GM23338 (cell line): ENCODE results near the gene GRID1. TPM values are rescaled to one million over a fixed set of nuclear protein-coding genes. Genes with fewer than 3 reads are reported as not detected.

Experiments
- ATAC-seq: fragments of 200-7000 bp; cut with Tn5 transposase; 3 replicates; pipeline ENCODE4 v1.9.1; 2020
- DNase-seq: peaks from one replicate; pipeline ENCODE4 v3.0.0-alpha.2; 2015; ENCODE audit warnings: low spot score
- H2AFZ ChIP-seq: fragments of 200-600 bp; sonication (generic); 2 replicates; pipeline ENCODE4 v1.8.0; 2016; ENCODE audit warnings: antibody characterized with exemption, mild to moderate bottlenecking, moderate library complexity
- H3F3A ChIP-seq: fragments of 200-600 bp; sonication (generic); replicated peaks from 2 replicates; pipeline ENCODE4 v1.8.0; 2017; ENCODE audit warnings: antibody characterized with exemption, mixed run types, low read depth
- H3K27ac ChIP-seq: fragments of 200-600 bp; sonication (generic); 2 replicates; pipeline ENCODE4 v1.6.1; 2016; ENCODE audit warnings: low read depth
- H3K27me3 ChIP-seq: fragments of 200-600 bp; sonication (generic); 2 replicates; pipeline ENCODE4 v1.8.0; 2016; ENCODE audit warnings: mild to moderate bottlenecking, mixed run types, moderate library complexity; ENCODE audit not compliant: insufficient read depth
- H3K36me3 ChIP-seq: fragments of 200-600 bp; sonication (generic); 2 replicates; pipeline ENCODE4 v1.8.0; 2016; ENCODE audit warnings: mild to moderate bottlenecking; ENCODE audit not compliant: insufficient read depth
- H3K4me1 ChIP-seq: fragments of 200-600 bp; sonication (generic); 2 replicates; pipeline ENCODE4 v1.8.0; 2016; ENCODE audit warnings: mild to moderate bottlenecking, moderate library complexity; ENCODE audit not compliant: insufficient read depth
- H3K4me2 ChIP-seq: fragments of 200-600 bp; sonication (generic); 2 replicates; pipeline ENCODE4 v1.7.1; 2017; ENCODE audit warnings: mixed run types
- H3K4me3 ChIP-seq: fragments of 200-600 bp; sonication (generic); 2 replicates; pipeline ENCODE4 v1.6.1; 2016; ENCODE audit warnings: mixed run types
- H3K79me2 ChIP-seq: fragments of 200-600 bp; sonication (generic); replicated peaks from 2 replicates; pipeline ENCODE4 v1.8.0; 2017; ENCODE audit warnings: mild to moderate bottlenecking; ENCODE audit not compliant: insufficient read depth
- H3K9me2 ChIP-seq: fragments of 200-600 bp; sonication (generic); 2 replicates; pipeline ENCODE4 v1.8.0; 2017; ENCODE audit not compliant: insufficient read depth
- H4K20me1 ChIP-seq: fragments of 200-600 bp; sonication (generic); replicated peaks from 2 replicates; pipeline ENCODE4 v1.8.0; 2017; ENCODE audit warnings: mild to moderate bottlenecking; ENCODE audit not compliant: insufficient read depth
- H3K27ac Mint-ChIP-seq: 2 replicates; pipeline ENCODE4 v1.8.0; 2020; ENCODE audit warnings: inconsistent platforms, mild to moderate bottlenecking, moderate library complexity, mixed read lengths
- H3K27me3 Mint-ChIP-seq: 3 replicates; pipeline ENCODE4 v1.8.0; 2022; ENCODE audit warnings: low read depth, mild to moderate bottlenecking, moderate library complexity, mixed read lengths, inconsistent platforms; ENCODE audit not compliant: insufficient read depth, poor library complexity
- H3K36me3 Mint-ChIP-seq: 3 replicates; pipeline ENCODE4 v1.8.0; 2021; ENCODE audit warnings: low read depth, mild to moderate bottlenecking, inconsistent platforms, moderate library complexity, mixed read lengths
- H3K4me1 Mint-ChIP-seq: 3 replicates; pipeline ENCODE4 v1.8.0; 2020; ENCODE audit warnings: mild to moderate bottlenecking, inconsistent platforms, mixed read lengths
- H3K4me3 Mint-ChIP-seq: 3 replicates; pipeline ENCODE4 v1.8.0; 2021; ENCODE audit warnings: moderate library complexity, mild to moderate bottlenecking, inconsistent platforms, mixed read lengths
- H3K9me3 Mint-ChIP-seq: 3 replicates; pipeline ENCODE4 v1.8.0; 2020; ENCODE audit warnings: moderate library complexity, mild to moderate bottlenecking, inconsistent platforms, mixed read lengths
- CREB1 ChIP-seq: fragments of 250-450 bp; sonication (Bioruptor Pico); IDR thresholded peaks from 2 replicates; pipeline ENCODE4 v1.5.0; 2020; ENCODE audit warnings: low read depth, mild to moderate bottlenecking, moderate library complexity
- CTCF ChIP-seq, 2 experiments: fragments of 200-600 bp in 1 of 2; sonication (generic) in 1 of 2; conservative IDR thresholded peaks; 2 replicates each; pipeline versions ENCODE4 v1.5.1 to v1.6.1; 2016 to 2017; ENCODE audit warnings: antibody characterized with exemption in 2 of 2, low read depth in 2 of 2, mild to moderate bottlenecking in 2 of 2, moderate library complexity in 1 of 2
- ETS1 ChIP-seq: IDR thresholded peaks from 2 replicates; pipeline ENCODE4 v1.6.1; 2016; ENCODE audit warnings: antibody characterized with exemption
- EZH2 ChIP-seq: fragments of 200-600 bp; sonication (generic); IDR thresholded peaks from one replicate; pipeline ENCODE4 v1.8.0; 2017; ENCODE audit warnings: antibody characterized with exemption, mild to moderate bottlenecking, low read depth; ENCODE audit not compliant: unreplicated experiment
- EZH2phosphoT487 ChIP-seq: fragments of 200-600 bp; sonication (generic); IDR thresholded peaks from one replicate; pipeline ENCODE4 v1.8.1; 2018; ENCODE audit warnings: antibody characterized with exemption; ENCODE audit not compliant: unreplicated experiment
- JUNB ChIP-seq: IDR thresholded peaks from one replicate; pipeline ENCODE4 v1.6.1; 2016; ENCODE audit warnings: antibody characterized with exemption; ENCODE audit not compliant: unreplicated experiment
- NANOG ChIP-seq: IDR thresholded peaks from 2 replicates; pipeline ENCODE4 v1.6.1; 2016; ENCODE audit warnings: antibody characterized with exemption, borderline replicate concordance
- POLR2AphosphoS5 ChIP-seq: IDR thresholded peaks from 2 replicates; pipeline ENCODE4 v1.6.1; 2016; ENCODE audit warnings: antibody characterized with exemption, low read depth
- REST ChIP-seq: IDR thresholded peaks from one replicate; pipeline ENCODE4 v1.6.1; 2018; ENCODE audit warnings: antibody characterized with exemption; ENCODE audit not compliant: unreplicated experiment
- STAT1 ChIP-seq: IDR thresholded peaks from one replicate; pipeline ENCODE4 v1.6.1; 2016; ENCODE audit warnings: antibody characterized with exemption; ENCODE audit not compliant: unreplicated experiment
- ZNF114 ChIP-seq: fragments of 250-450 bp; sonication (Bioruptor Pico); IDR thresholded peaks from 2 replicates; pipeline ENCODE4 v1.5.0; 2020; ENCODE audit warnings: mild to moderate bottlenecking, moderate library complexity
- ZNF331 ChIP-seq: fragments of 250-450 bp; sonication (Bioruptor Pico); IDR thresholded peaks from 2 replicates; pipeline ENCODE4 v1.5.0; 2020; ENCODE audit warnings: low read depth, mild to moderate bottlenecking, moderate library complexity
- ZNF462 ChIP-seq: fragments of 250-450 bp; sonication (Bioruptor Pico); IDR thresholded peaks from 2 replicates; pipeline ENCODE4 v1.5.0; 2020; ENCODE audit warnings: mild to moderate bottlenecking, moderate library complexity
- polyA plus RNA-seq: library from polyadenylated mRNA; unstranded; fragments of >200 nt; fragmentation: Nextera tagmentation; extraction: Ambion mirVana; gene quantifications from 2 replicates; pipeline ENCODE4 v1.2.1, GENCODE V29; 2016
- total RNA-seq: library from RNA; depleted of rRNA; stranded (reverse); fragments of >200 nt; shearing (Covaris generic); gene quantifications from 2 replicates; pipeline ENCODE4 v1.2.3, GENCODE V29; 2014

The GRID1 gene
- total and polyA plus RNA-seq, 2 experiments from 2014 or later: 0.14 to 0.15 TPM

GRCh38 chr10:86353506-86354485 lies 12.8 kb downstream of the GRID1 start:
- H4K20me1 ChIP-seq: no peaks in the 10 kb centered on the region
- peaks cover 2% of the 10 kb centered on the region; the same call in 1 of the 3 replicates for H3K4me1 Mint-ChIP-seq

More at GRCh38 chr10:86353506-86354485, 12.8 kb downstream of the GRID1 start:
- H3K36me3 Mint-ChIP-seq: no peaks in the 10 kb centered on the region
- Histone ChIP-seq H3K79me2 (no peaks in the 10 kb centered on the region), H3K4me2 (no peak overlapping the region), H3K4me1 (no peaks in the 10 kb centered on the region), H3K27ac (no peak overlapping the region), H2AFZ (no peak overlapping the region), H3F3A (no peaks in the 10 kb centered on the region), H3K4me3 (no peak overlapping the region), H3K27me3 (no peaks in the 10 kb centered on the region), H3K36me3 (no peaks in the 10 kb centered on the region), H3K9me2 (no peaks in the 10 kb centered on the region)
- no peak overlapping the region for H3K4me3 Mint-ChIP-seq
- H3K9me3 Mint-ChIP-seq: no peaks in the 10 kb centered on the region
- no peak overlapping the region for H3K27ac Mint-ChIP-seq
- TF ChIP-seq STAT1 (no peak), ZNF114 (no peak), POLR2AphosphoS5 (no peak), EZH2 (no peak), EZH2phosphoT487 (no peak), REST (no peak), JUNB (no peak), ZNF462 (CRISPR knock-in tag) (no peak), NANOG (no peak), CTCF (conservative IDR thresholded peaks at IDR 0.05; ENCODE audit: low read depth in 2 of 2) (no peak), ZNF331 (no peak), CREB1 (CRISPR knock-in tag) (no peak), ETS1 (no peak)
- DNase-seq: no peak
- no peak for ATAC-seq
- H3K27me3 Mint-ChIP-seq: peaks cover 15% of the 10 kb centered on the region
